H54 (cell line): ENCODE data around the gene CCDC33.
A peak's percentile ranks its signal among the peaks of the same experiment; 100 is the strongest.

Experiments
- DNase-seq: peaks from one replicate; pipeline ENCODE4 v3.0.0; 2011; ENCODE audit warnings: low spot score, mixed read lengths; ENCODE audit not compliant: insufficient read length
- FAIRE-seq: peaks from 3 replicates; lab custom pipeline; 2011; peaks lifted over from hg19 to GRCh38; lab: Jason Lieb, UNC
- POLR2A ChIP-seq: IDR thresholded peaks from 2 replicates; pipeline ENCODE4 v1.6.1; 2011; ENCODE audit warnings: low read depth, mild to moderate bottlenecking, low read length

The CCDC33 gene

GRCh38 chr15:74368121-74368520, 132.0 kb downstream of the CCDC33 start:
- no peak for FAIRE-seq
- TF ChIP-seq POLR2A, result no peak
- no peak for DNase-seq

- no peak for TF ChIP-seq POLR2A
- FAIRE-seq, result no peak
- DNase-seq, result no peak
These were observed 133.1 kb downstream of the CCDC33 start for GRCh38 chr15:74369084-74369745.

- FAIRE-seq, result no peak
- DNase-seq, result no peak
- no peak for TF ChIP-seq POLR2A
These were observed 133.6 kb downstream of the CCDC33 start for GRCh38 chr15:74369756-74370155.

GRCh38 chr15:74370471-74370870, 134.3 kb downstream of the CCDC33 start:
- DNase-seq (no peak), FAIRE-seq (no peak)
- TF ChIP-seq POLR2A, result no peak

- FAIRE-seq (no peak), DNase-seq (no peak)
These were observed 137.0 kb downstream of the CCDC33 start for GRCh38 chr15:74373056-74373650.

GRCh38 chr15:74373731-74374647, 137.9 kb downstream of the CCDC33 start:
- DNase-seq (peak; percentile 88), FAIRE-seq (no peak)
- no peak for TF ChIP-seq POLR2A

More at GRCh38 chr15:74373056-74373650, 137.0 kb downstream of the CCDC33 start:
- no peak for TF ChIP-seq POLR2A

- FAIRE-seq, result no peak
- no peak for TF ChIP-seq POLR2A
- no peak for DNase-seq
These were observed 138.6 kb downstream of the CCDC33 start for GRCh38 chr15:74374648-74375302.

GRCh38 chr15:74375303-74375693, 139.2 kb downstream of the CCDC33 start:
- peak; percentile 36 for DNase-seq
- no peak for TF ChIP-seq POLR2A
- FAIRE-seq, result no peak

GRCh38 chr15:74376226-74376625, 140.1 kb downstream of the CCDC33 start:
- no peak for TF ChIP-seq POLR2A
- FAIRE-seq (no peak), DNase-seq (no peak)

GRCh38 chr15:74376825-74377581, 140.9 kb downstream of the CCDC33 start:
- TF ChIP-seq POLR2A, result no peak
- FAIRE-seq, result no peak
- DNase-seq, result no peak

GRCh38 chr15:74377831-74378766, 142.0 kb downstream of the CCDC33 start:
- no peak for TF ChIP-seq POLR2A
- no peak for FAIRE-seq
- no peak for DNase-seq

GRCh38 chr15:74378848-74379247, 142.7 kb downstream of the CCDC33 start:
- DNase-seq, result no peak
- FAIRE-seq, result no peak
- no peak for TF ChIP-seq POLR2A
